MM.1S (cell line): ENCODE results near the gene GIPC1.
"Not testable (repeated sequence)": the region's sequence is repeated elsewhere in the genome, so short reads cannot be mapped to it uniquely, and the experiment has no call there.

Experiments used
- DNase-seq: peaks from one replicate; pipeline ENCODE4 v3.0.0-alpha.2; 2015
- H2AFZ ChIP-seq: fragments of 300-600 bp; sonication (generic); 2 replicates; pipeline ENCODE4 v1.6.0; 2016; ENCODE audit warnings: antibody characterized with exemption, low read length
- H3F3A ChIP-seq: fragments of 300-600 bp; sonication (generic); 2 replicates; pipeline ENCODE4 v1.6.1; 2016; ENCODE audit warnings: mild to moderate bottlenecking, antibody characterized with exemption, low read length, moderate library complexity, mixed read lengths; ENCODE audit not compliant: insufficient read depth
- H3K27ac ChIP-seq: fragments of 300-600 bp; sonication (generic); 2 replicates; pipeline ENCODE4 v1.5.1; 2016; ENCODE audit warnings: mild to moderate bottlenecking, low read length
- H3K27me3 ChIP-seq: fragments of 300-600 bp; sonication (generic); replicated peaks from 2 replicates; pipeline ENCODE4 v1.6.0; 2016; ENCODE audit warnings: low read length; ENCODE audit not compliant: insufficient read depth
- H3K36me3 ChIP-seq: fragments of 300-600 bp; sonication (generic); replicated peaks from 2 replicates; pipeline ENCODE4 v1.6.1; 2016; ENCODE audit warnings: mild to moderate bottlenecking, low read length, mixed read lengths; ENCODE audit not compliant: insufficient read depth
- H3K4me1 ChIP-seq: fragments of 300-600 bp; sonication (generic); 2 replicates; pipeline ENCODE4 v1.6.1; 2016; ENCODE audit warnings: low read length, mixed read lengths
- H3K4me2 ChIP-seq: fragments of 300-600 bp; sonication (generic); 2 replicates; pipeline ENCODE4 v1.6.0; 2016; ENCODE audit warnings: low read depth, low read length
- H3K4me3 ChIP-seq: fragments of 300-600 bp; sonication (generic); 2 replicates; pipeline ENCODE4 v1.5.1; 2016; ENCODE audit warnings: low read length, mixed read lengths
- H3K79me2 ChIP-seq: fragments of 300-600 bp; sonication (generic); 2 replicates; pipeline ENCODE4 v1.6.1; 2016; ENCODE audit warnings: mixed run types, low read length, mixed read lengths
- H3K9ac ChIP-seq: fragments of 300-600 bp; sonication (generic); 2 replicates; pipeline ENCODE4 v1.6.1; 2016; ENCODE audit warnings: low read length, mixed read lengths
- H3K9me2 ChIP-seq: fragments of 300-600 bp; sonication (generic); replicated peaks from 2 replicates; pipeline ENCODE4 v1.6.1; 2016; ENCODE audit warnings: mild to moderate bottlenecking, low read length, mixed read lengths; ENCODE audit not compliant: insufficient read depth
- H3K9me3 ChIP-seq: fragments of 300-600 bp; sonication (generic); replicated peaks from 2 replicates; pipeline ENCODE4 v1.6.1; 2016; ENCODE audit warnings: mild to moderate bottlenecking, low read length, mixed read lengths; ENCODE audit not compliant: insufficient read depth
- H4K20me1 ChIP-seq: fragments of 300-600 bp; sonication (generic); 2 replicates; pipeline ENCODE4 v1.6.1; 2016; ENCODE audit warnings: mild to moderate bottlenecking, low read length, moderate library complexity, mixed read lengths; ENCODE audit not compliant: insufficient read depth
- EZH2 ChIP-seq: fragments of 300-600 bp; sonication (generic); optimal IDR thresholded peaks from 2 replicates; pipeline ENCODE3; 2017; ENCODE audit warnings: low read depth, mild to moderate bottlenecking, antibody characterized with exemption, low read length, mixed read lengths
- EZH2phosphoT487 ChIP-seq: fragments of 300-600 bp; sonication (generic); IDR thresholded peaks from 2 replicates; pipeline ENCODE4 v1.6.1; 2018; ENCODE audit warnings: antibody characterized with exemption, low read length
- TF ChIP-seq, protein P1 (sequence below): fragments of 300-600 bp; sonication (generic); IDR thresholded peaks from 2 replicates; pipeline ENCODE4 v1.5.1; 2016; ENCODE audit warnings: antibody characterized with exemption, low read length, mixed read lengths

GIPC1 gene

DNA sequence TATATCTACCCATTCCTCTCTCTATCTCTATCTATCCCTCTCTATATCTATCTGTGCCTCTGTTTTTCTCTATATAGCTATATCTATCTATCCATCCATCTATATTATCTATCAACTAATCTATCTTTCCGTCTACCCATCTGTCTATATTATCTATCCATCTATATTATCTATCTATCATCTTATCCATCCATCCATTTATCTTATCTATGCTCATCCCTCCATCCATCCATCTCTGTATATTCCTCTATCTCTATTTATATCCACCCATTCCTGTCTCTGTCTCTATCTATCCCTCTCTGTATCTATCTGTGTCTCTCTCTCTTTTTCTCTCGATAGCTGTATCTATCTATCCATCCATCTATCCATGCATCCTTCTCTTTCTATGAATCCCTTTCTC lies 35.0 kb downstream of the GIPC1 start:
- no peaks in the 10 kb centered on the region for H3K36me3 ChIP-seq
- no peaks in the 10 kb centered on the region for H3K9me2 ChIP-seq
- H3K27me3 ChIP-seq = no peaks in the 10 kb centered on the region

DNA sequence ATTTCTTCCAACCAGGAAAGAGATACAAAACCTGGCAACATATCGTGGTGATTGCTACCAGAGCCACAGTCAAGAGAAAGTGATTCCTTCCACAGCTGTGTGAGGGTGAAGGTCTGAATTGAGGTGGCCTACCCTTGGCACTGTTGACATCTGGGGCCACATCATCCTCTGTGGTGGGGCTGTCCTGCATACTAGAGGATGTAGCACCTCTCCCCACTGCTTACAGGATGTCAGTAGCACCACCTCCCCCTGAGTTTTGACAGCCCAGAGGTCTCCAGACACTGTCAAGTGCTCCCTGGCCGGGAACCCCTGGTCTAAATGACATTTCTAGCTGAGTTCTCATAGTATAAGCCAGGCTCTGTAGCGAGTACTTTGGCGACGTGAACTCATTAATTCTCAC lies 36.2 kb downstream of the GIPC1 start:
- TF ChIP-seq, protein P1, sequence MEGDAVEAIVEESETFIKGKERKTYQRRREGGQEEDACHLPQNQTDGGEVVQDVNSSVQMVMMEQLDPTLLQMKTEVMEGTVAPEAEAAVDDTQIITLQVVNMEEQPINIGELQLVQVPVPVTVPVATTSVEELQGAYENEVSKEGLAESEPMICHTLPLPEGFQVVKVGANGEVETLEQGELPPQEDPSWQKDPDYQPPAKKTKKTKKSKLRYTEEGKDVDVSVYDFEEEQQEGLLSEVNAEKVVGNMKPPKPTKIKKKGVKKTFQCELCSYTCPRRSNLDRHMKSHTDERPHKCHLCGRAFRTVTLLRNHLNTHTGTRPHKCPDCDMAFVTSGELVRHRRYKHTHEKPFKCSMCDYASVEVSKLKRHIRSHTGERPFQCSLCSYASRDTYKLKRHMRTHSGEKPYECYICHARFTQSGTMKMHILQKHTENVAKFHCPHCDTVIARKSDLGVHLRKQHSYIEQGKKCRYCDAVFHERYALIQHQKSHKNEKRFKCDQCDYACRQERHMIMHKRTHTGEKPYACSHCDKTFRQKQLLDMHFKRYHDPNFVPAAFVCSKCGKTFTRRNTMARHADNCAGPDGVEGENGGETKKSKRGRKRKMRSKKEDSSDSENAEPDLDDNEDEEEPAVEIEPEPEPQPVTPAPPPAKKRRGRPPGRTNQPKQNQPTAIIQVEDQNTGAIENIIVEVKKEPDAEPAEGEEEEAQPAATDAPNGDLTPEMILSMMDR = no peak
- no peak for TF ChIP-seq EZH2phosphoT487
- TF ChIP-seq EZH2 = no peak
- no peak for DNase-seq
- Histone ChIP-seq H4K20me1 (no peaks in the 10 kb centered on the region), H3F3A (no peaks in the 10 kb centered on the region), H3K4me2 (no peak overlapping the region), H3K9ac (no peak overlapping the region), H3K9me2 (no peaks in the 10 kb centered on the region), H3K27me3 (no peaks in the 10 kb centered on the region), H2AFZ (no peak overlapping the region), H3K36me3 (no peaks in the 10 kb centered on the region), H3K27ac (no peak overlapping the region), H3K9me3 (no peaks in the 10 kb centered on the region), H3K79me2 (no peaks in the 10 kb centered on the region), H3K4me1 (no peaks in the 10 kb centered on the region), H3K4me3 (no peak overlapping the region)

More for the DNA sequence above, 35.0 kb downstream of the GIPC1 start:
- no peaks in the 10 kb centered on the region for H4K20me1 ChIP-seq
- no peak overlapping the region for H3K27ac ChIP-seq
- H3K9ac ChIP-seq = no peak overlapping the region
- TF ChIP-seq, protein P1 = no peak
- TF ChIP-seq EZH2phosphoT487 (no peak), EZH2 (no peak)
- H3K4me2 ChIP-seq = no peak overlapping the region
- no peak overlapping the region for H2AFZ ChIP-seq
- no peak overlapping the region for H3K4me3 ChIP-seq
- no peaks in the 10 kb centered on the region for H3F3A ChIP-seq
- no peaks in the 10 kb centered on the region for H3K4me1 ChIP-seq
- DNase-seq = no peak
- H3K9me3 ChIP-seq = no peaks in the 10 kb centered on the region
- H3K79me2 ChIP-seq = no peaks in the 10 kb centered on the region

DNA sequence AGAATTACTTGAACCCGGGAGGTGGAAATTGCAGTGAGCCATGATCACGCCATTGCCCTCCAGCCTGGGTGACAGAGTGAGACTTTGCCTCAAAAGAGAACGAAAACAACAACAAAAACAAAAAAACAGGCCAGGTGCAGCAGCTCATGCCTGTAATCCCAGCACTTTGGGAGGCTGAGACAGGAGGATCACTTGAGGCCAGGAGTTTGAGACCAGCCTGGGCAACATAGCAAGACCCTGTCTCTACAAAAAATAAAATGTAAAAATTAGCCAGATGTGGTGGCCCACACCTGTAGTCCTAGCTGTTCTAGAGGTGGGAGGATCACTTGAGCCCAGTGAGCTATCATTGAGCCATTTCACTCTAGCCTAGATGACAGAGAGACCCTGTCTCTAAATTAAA lies 43.6 kb downstream of the GIPC1 start:
- not testable (repeated sequence) for DNase-seq, H3K27me3 ChIP-seq, H4K20me1 ChIP-seq, H3K9me3 ChIP-seq, H3K9me2 ChIP-seq, H2AFZ ChIP-seq, H3F3A ChIP-seq, H3K4me2 ChIP-seq, H3K36me3 ChIP-seq, H3K9ac ChIP-seq, H3K4me1 ChIP-seq, H3K4me3 ChIP-seq, H3K27ac ChIP-seq, H3K79me2 ChIP-seq

DNA sequence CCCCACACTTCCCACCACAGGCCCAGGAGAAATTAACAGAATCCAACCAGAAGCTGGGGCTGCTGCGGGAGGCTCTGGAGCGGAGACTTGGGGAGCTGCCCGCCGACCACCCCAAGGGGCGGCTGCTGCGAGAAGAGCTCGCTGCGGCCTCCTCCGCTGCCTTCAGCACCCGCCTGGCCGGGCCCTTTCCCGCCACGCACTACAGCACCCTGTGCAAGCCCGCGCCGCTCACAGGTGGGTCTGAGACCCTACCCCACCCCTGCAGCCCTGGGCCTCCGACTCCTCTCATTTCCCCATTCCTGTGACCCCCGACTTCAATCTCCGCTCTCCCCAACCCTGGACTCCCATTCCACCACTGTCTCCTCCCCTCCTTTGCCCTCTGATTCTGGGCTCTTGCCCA lies 45.1 kb downstream of the GIPC1 start:
- H3F3A ChIP-seq = no peaks in the 10 kb centered on the region
- no peak overlapping the region for H2AFZ ChIP-seq
- no peaks in the 10 kb centered on the region for H3K4me1 ChIP-seq
- no peak overlapping the region for H3K4me2 ChIP-seq
- H3K79me2 ChIP-seq = no peaks in the 10 kb centered on the region
- no peak for DNase-seq
- no peak overlapping the region for H3K4me3 ChIP-seq
- no peaks in the 10 kb centered on the region for H3K9me2 ChIP-seq
- no peak overlapping the region for H3K27ac ChIP-seq
- no peaks in the 10 kb centered on the region for H3K27me3 ChIP-seq
- H3K9ac ChIP-seq = no peak overlapping the region
- H4K20me1 ChIP-seq = no peaks in the 10 kb centered on the region
- no peak for TF ChIP-seq EZH2phosphoT487
- TF ChIP-seq, protein P1 = no peak
- H3K9me3 ChIP-seq = no peaks in the 10 kb centered on the region
- H3K36me3 ChIP-seq = no peaks in the 10 kb centered on the region; the same call in 1 of the 2 replicates
